HepG2 (cell line): ENCODE data around the gene TFEB. TPM values are rescaled to one million over a fixed set of nuclear protein-coding genes. Genes with fewer than 3 reads are reported as not detected.

Experiments used
- BHLHE40 ChIP-seq: IDR thresholded peaks from 2 replicates; pipeline ENCODE4 v1.6.1; 2011; ENCODE audit warnings: low read length, improper control_type of control experiment
- CENPT ChIP-seq: sonication (generic); formaldehyde crosslinking; IDR thresholded peaks from 2 replicates; pipeline ENCODE4 v1.8.0; 2022; ENCODE audit warnings: low read depth, mild to moderate bottlenecking, moderate library complexity, missing genetic modification reagents
- FOXA1 ChIP-seq, 2 experiments: fragments of 450-650 bp in 1 of 2; sonication (generic) in 1 of 2; formaldehyde crosslinking in 1 of 2; IDR thresholded peaks; 2 replicates each; pipeline versions ENCODE4 v1.4.0 to v1.6.1; 2016 to 2020; ENCODE audit warnings: missing genetic modification reagents in 1 of 2
- IKZF5 ChIP-seq: IDR thresholded peaks from 2 replicates; pipeline ENCODE4 v1.6.1; 2018; ENCODE audit warnings: missing genetic modification reagents, mild to moderate bottlenecking, missing compliant biosample characterization
- KLF11 ChIP-seq: IDR thresholded peaks from 2 replicates; pipeline ENCODE4 v1.6.1; 2016; ENCODE audit warnings: missing compliant biosample characterization
- MBD4 ChIP-seq: IDR thresholded peaks from 2 replicates; pipeline ENCODE4 v1.6.1; 2012; ENCODE audit warnings: low read length, inconsistent platforms, borderline replicate concordance
- MYC ChIP-seq: sonication (generic); formaldehyde crosslinking; IDR thresholded peaks from 2 replicates; pipeline ENCODE4 v1.9.0; 2021; ENCODE audit warnings: missing genetic modification reagents, borderline replicate concordance
- SKIL ChIP-seq: sonication (generic); formaldehyde crosslinking; IDR thresholded peaks from 2 replicates; pipeline ENCODE4 v1.8.0; 2022; ENCODE audit warnings: missing genetic modification reagents, mild to moderate bottlenecking, moderate library complexity, borderline replicate concordance
- TBL1XR1 ChIP-seq: fragments of 150-350 bp; IDR thresholded peaks from 2 replicates; pipeline ENCODE4 v1.6.1; 2014; ENCODE audit warnings: borderline replicate concordance, low read length; ENCODE audit not compliant: partially characterized antibody
- TBX2 ChIP-seq: sonication (generic); formaldehyde crosslinking; IDR thresholded peaks from 2 replicates; pipeline ENCODE4 v1.5.0; 2020; ENCODE audit warnings: missing genetic modification reagents, mild to moderate bottlenecking, borderline replicate concordance
- TGIF2 ChIP-seq: IDR thresholded peaks from 2 replicates; pipeline ENCODE4 v1.6.1; 2016; ENCODE audit warnings: control low read depth, missing compliant biosample characterization
- THRA ChIP-seq: sonication (generic); formaldehyde crosslinking; IDR thresholded peaks from 2 replicates; pipeline ENCODE4 v1.4.0; 2020; ENCODE audit warnings: missing genetic modification reagents, borderline replicate concordance
- ZEB1 ChIP-seq: IDR thresholded peaks from 2 replicates; pipeline ENCODE4 v1.6.1; 2012; ENCODE audit warnings: mild to moderate bottlenecking, low read depth, inconsistent platforms; ENCODE audit not compliant: insufficient replicate concordance
- ZFP36L2 ChIP-seq: sonication (generic); formaldehyde crosslinking; IDR thresholded peaks from 2 replicates; pipeline ENCODE4 v1.4.0; 2020; ENCODE audit warnings: missing genetic modification reagents
- ZNF512B ChIP-seq: sonication (generic); formaldehyde crosslinking; IDR thresholded peaks from 2 replicates; pipeline ENCODE4 v1.5.1; 2020; ENCODE audit warnings: missing genetic modification reagents, mild to moderate bottlenecking, borderline replicate concordance
- ZNF652 ChIP-seq: IDR thresholded peaks from 2 replicates; pipeline ENCODE4 v1.6.1; 2016; ENCODE audit warnings: low read depth, borderline replicate concordance
- ZNF780A ChIP-seq: sonication (generic); formaldehyde crosslinking; IDR thresholded peaks from 2 replicates; pipeline ENCODE4 v1.8.0; 2022; ENCODE audit warnings: mild to moderate bottlenecking, missing genetic modification reagents, moderate library complexity
- ZNF782 ChIP-seq: sonication (generic); formaldehyde crosslinking; IDR thresholded peaks from 2 replicates; pipeline ENCODE4 v1.4.0; 2020; ENCODE audit warnings: missing genetic modification reagents, mild to moderate bottlenecking, borderline replicate concordance
- ZNF790 ChIP-seq: sonication (generic); formaldehyde crosslinking; IDR thresholded peaks from 2 replicates; pipeline ENCODE4 v1.8.0; 2022; ENCODE audit warnings: missing genetic modification reagents, mild to moderate bottlenecking, borderline replicate concordance
- polyA plus RNA-seq, 8 experiments: library from polyadenylated mRNA; depleted of rRNA in 3 of 8; stranded (reverse) in 7 of 8; unstranded in 1 of 8; fragments of >200 nt; fragmentation: Illumina TruSeq in 4 of 8; extraction: Trizol in 4 of 8; gene quantifications; 2 replicates each; pipeline versions ENCODE4 v1.2.1 to v1.2.3, GENCODE V29; 2011 to 2016; ENCODE audit warnings: low read depth in 4 of 8, missing spikeins in 1 of 8, mixed read lengths in 1 of 8; ENCODE audit not compliant: insufficient read depth in 1 of 8
- total RNA-seq, 5 experiments: library from RNA; depleted of rRNA; stranded (reverse); fragments of >200 nt; fragmentation: Illumina TruSeq; extraction: Trizol; gene quantifications; 2 replicates each; pipeline ENCODE4 v1.2.3, GENCODE V29; 2016; ENCODE audit warnings: low read depth in 1 of 5

TFEB gene
- total and polyA plus RNA-seq, 2 of the 13 experiments (the other 11 are each of a cell fraction or from before 2014, with no cell fraction given) = 13.3 to 18.7 TPM

- TF ChIP-seq ZNF782 (CRISPR knock-in tag) = 0 out of 2 replicates have a peak, but pooled peaks have one; percentile 0
- no peak for TF ChIP-seq FOXA1 (IDR thresholded peaks at IDR 0.05)
- no peak for TF ChIP-seq FOXA1 (CRISPR knock-in tag; IDR thresholded peaks at IDR 0.05)
- no peak for TF ChIP-seq TBL1XR1
- TF ChIP-seq ZNF780A (CRISPR knock-in tag) = no peak
- TF ChIP-seq TBX2 (CRISPR knock-in tag) = no peak; the same call in 1 of the 2 replicates
- peak; percentile 33; the same call in 1 of the 2 replicates for TF ChIP-seq THRA (CRISPR knock-in tag)
- no peak for TF ChIP-seq BHLHE40
- no peak for TF ChIP-seq ZNF652 (CRISPR knock-in tag)
- TF ChIP-seq TGIF2 (CRISPR knock-in tag) = no peak
- TF ChIP-seq ZEB1 = no peak
- no peak for TF ChIP-seq ZNF512B (CRISPR knock-in tag)
- TF ChIP-seq ZNF790 = no peak
- no peak for TF ChIP-seq ZFP36L2 (CRISPR knock-in tag)
- no peak for TF ChIP-seq SKIL (CRISPR knock-in tag)
- no peak for TF ChIP-seq MBD4
- TF ChIP-seq CENPT = no peak
- TF ChIP-seq IKZF5 (CRISPR knock-in tag) = no peak; the same call in none of the 2 replicates
- TF ChIP-seq MYC = peak; percentile 24; the same call in 1 of the 2 replicates
- no peak for TF ChIP-seq KLF11
Measured at GRCh38 chr6:41734666-41735426, 562 bp downstream of the TFEB start (continued).
